HEK293 (cell line): Measurements from ENCODE around the gene MRPL36.

ENCODE experiments used
- EGR2 ChIP-seq: fragments of 450-650 bp; formaldehyde crosslinking; IDR thresholded peaks from 2 replicates; pipeline ENCODE4 v1.5.1; 2016; ENCODE audit warnings: low read depth, missing biosample characterization, missing genetic modification characterization
- HOXA7 ChIP-seq: sonication (generic); formaldehyde crosslinking; IDR thresholded peaks from 2 replicates; pipeline ENCODE4 v1.8.1; 2022; ENCODE audit warnings: missing genetic modification reagents, borderline replicate concordance
- YY1 ChIP-seq: fragments of 450-650 bp; formaldehyde crosslinking; IDR thresholded peaks from 2 replicates; pipeline ENCODE4 v1.5.1; 2018; ENCODE audit warnings: missing biosample characterization, missing genetic modification characterization
- ZNF223 ChIP-seq: fragments of 450-650 bp; formaldehyde crosslinking; IDR thresholded peaks from 2 replicates; pipeline ENCODE4 v1.5.1; 2016; ENCODE audit warnings: missing biosample characterization, missing genetic modification characterization
- ZNF280D ChIP-seq: fragments of 450-650 bp; formaldehyde crosslinking; IDR thresholded peaks from 2 replicates; pipeline ENCODE4 v1.5.1; 2016; ENCODE audit warnings: missing biosample characterization, missing genetic modification characterization
- ZNF513 ChIP-seq: fragments of 450-650 bp; IDR thresholded peaks from 2 replicates; pipeline ENCODE4 v1.5.1; 2018; ENCODE audit warnings: missing biosample characterization, missing genetic modification characterization
- ZNF558 ChIP-seq: fragments of 450-650 bp; formaldehyde crosslinking; IDR thresholded peaks from 2 replicates; pipeline ENCODE4 v1.5.1; 2016; ENCODE audit warnings: missing biosample characterization, missing genetic modification characterization
- ZNF596 ChIP-seq: fragments of 450-650 bp; IDR thresholded peaks from 2 replicates; pipeline ENCODE4 v1.5.0; 2018; ENCODE audit warnings: missing biosample characterization, mild to moderate bottlenecking, missing genetic modification characterization, moderate library complexity
- TF ChIP-seq, protein P1 (sequence below): fragments of 450-650 bp; formaldehyde crosslinking; IDR thresholded peaks from 2 replicates; pipeline ENCODE4 v1.5.1; 2016; ENCODE audit warnings: missing biosample characterization, missing genetic modification characterization

DNA sequence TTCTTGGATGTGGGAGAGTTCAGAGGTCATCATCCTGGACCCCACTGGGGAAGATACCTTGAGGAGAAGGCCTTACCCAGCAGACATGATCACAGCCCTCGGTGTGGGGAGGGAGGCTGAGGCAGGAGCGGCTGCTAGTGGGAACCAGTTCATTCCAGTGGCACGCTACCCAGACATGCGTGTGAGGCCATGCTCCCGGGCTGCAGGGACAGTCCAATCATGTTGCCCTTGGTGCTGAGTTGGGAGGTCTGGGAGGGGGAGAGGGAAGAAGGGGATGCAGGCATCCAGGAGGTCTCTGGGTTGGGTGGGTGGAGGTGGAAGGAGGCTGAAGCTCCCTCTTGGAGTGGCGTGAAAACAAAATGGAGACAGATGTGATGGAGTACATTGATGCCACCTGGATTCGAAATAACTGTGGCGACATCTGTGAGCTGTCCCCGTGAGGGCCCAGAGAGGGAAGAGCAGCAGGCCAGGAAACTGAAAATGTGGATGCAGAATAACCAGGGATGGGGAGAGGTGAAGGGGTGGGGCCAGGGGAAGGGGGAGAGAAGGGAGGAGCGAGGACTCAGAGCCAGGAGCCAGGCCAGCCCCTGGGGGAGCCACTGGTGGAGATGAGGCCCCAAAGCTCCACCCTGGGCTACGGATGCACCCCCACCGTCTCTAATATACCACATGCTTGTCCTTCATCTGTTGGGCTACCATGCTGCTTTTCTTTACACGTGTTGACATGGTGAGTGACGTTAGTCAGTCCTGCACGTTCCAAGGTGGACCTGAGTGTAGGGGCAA lies 17.8 kb upstream of the MRPL36 start:
- TF ChIP-seq, protein P1, sequence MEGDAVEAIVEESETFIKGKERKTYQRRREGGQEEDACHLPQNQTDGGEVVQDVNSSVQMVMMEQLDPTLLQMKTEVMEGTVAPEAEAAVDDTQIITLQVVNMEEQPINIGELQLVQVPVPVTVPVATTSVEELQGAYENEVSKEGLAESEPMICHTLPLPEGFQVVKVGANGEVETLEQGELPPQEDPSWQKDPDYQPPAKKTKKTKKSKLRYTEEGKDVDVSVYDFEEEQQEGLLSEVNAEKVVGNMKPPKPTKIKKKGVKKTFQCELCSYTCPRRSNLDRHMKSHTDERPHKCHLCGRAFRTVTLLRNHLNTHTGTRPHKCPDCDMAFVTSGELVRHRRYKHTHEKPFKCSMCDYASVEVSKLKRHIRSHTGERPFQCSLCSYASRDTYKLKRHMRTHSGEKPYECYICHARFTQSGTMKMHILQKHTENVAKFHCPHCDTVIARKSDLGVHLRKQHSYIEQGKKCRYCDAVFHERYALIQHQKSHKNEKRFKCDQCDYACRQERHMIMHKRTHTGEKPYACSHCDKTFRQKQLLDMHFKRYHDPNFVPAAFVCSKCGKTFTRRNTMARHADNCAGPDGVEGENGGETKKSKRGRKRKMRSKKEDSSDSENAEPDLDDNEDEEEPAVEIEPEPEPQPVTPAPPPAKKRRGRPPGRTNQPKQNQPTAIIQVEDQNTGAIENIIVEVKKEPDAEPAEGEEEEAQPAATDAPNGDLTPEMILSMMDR (tag by site-specific recombination): no peak
- TF ChIP-seq YY1 (tag by site-specific recombination): no peak
- TF ChIP-seq ZNF513 (tag by site-specific recombination): no peak
- no peak for TF ChIP-seq ZNF558 (tag by site-specific recombination)
- TF ChIP-seq ZNF596 (tag by site-specific recombination): no peak
- no peak for TF ChIP-seq ZNF223 (tag by site-specific recombination)
- no peak for TF ChIP-seq ZNF280D (tag by site-specific recombination)
- TF ChIP-seq EGR2: no peak
- no peak for TF ChIP-seq HOXA7 (CRISPR knock-in tag)
